ENCODE measurements around the gene RIPPLY1.

DNA sequence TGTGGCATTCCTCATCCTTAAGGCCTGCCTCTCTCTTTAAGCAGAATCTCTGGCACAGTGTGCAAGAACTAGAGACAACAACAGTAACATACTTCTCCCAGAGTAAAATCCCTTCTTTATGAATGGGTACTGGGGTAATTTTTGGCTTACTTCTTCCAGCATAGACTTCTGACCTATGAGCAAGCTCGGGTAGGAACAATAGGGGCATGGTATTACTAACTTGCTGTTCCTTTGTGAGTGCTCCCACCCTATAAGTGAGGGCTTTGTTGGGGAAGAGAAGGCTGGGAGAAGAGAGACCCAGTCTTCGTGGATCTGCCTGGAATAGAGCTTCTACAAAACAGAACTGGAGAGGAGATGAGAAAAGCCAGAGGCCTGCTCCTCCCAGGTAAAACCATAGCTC, 47.2 kb upstream of the RIPPLY1 start:
- TF ChIP-seq ARNTL (CRISPR knock-in tag; IDR thresholded peaks at IDR 0.05; ENCODE audit: borderline replicate concordance, low read depth) (no peak), CREB5 (CRISPR knock-in tag; IDR thresholded peaks at IDR 0.05; ENCODE audit: low read depth) (no peak), ZFP30 (CRISPR knock-in tag; IDR thresholded peaks at IDR 0.05) (no peak), ISL1 (CRISPR knock-in tag; IDR thresholded peaks at IDR 0.05) (no peak), ZNF8 (CRISPR knock-in tag; IDR thresholded peaks at IDR 0.05) (no peak), BACH2 (CRISPR knock-in tag; IDR thresholded peaks at IDR 0.05; ENCODE audit: borderline replicate concordance) (no peak), PPARA (CRISPR knock-in tag; IDR thresholded peaks at IDR 0.05; ENCODE audit: borderline replicate concordance) (no peak), ZC3H10 (CRISPR knock-in tag; IDR thresholded peaks at IDR 0.05) (no peak)
- TF ChIP-seq, protein P1, sequence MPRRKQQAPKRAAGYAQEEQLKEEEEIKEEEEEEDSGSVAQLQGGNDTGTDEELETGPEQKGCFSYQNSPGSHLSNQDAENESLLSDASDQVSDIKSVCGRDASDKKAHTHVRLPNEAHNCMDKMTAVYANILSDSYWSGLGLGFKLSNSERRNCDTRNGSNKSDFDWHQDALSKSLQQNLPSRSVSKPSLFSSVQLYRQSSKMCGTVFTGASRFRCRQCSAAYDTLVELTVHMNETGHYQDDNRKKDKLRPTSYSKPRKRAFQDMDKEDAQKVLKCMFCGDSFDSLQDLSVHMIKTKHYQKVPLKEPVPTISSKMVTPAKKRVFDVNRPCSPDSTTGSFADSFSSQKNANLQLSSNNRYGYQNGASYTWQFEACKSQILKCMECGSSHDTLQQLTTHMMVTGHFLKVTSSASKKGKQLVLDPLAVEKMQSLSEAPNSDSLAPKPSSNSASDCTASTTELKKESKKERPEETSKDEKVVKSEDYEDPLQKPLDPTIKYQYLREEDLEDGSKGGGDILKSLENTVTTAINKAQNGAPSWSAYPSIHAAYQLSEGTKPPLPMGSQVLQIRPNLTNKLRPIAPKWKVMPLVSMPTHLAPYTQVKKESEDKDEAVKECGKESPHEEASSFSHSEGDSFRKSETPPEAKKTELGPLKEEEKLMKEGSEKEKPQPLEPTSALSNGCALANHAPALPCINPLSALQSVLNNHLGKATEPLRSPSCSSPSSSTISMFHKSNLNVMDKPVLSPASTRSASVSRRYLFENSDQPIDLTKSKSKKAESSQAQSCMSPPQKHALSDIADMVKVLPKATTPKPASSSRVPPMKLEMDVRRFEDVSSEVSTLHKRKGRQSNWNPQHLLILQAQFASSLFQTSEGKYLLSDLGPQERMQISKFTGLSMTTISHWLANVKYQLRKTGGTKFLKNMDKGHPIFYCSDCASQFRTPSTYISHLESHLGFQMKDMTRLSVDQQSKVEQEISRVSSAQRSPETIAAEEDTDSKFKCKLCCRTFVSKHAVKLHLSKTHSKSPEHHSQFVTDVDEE (CRISPR knock-in tag; IDR thresholded peaks at IDR 0.05), result no peak
